Astrocyte of the spinal cord (primary cell): ENCODE measurements around the gene TSTD1.

Experiments used
- DNase-seq: peaks from one replicate; pipeline ENCODE4 v3.0.0; 2011; ENCODE audit warnings: low read depth, low spot score
- H3K4me3 ChIP-seq: 2 replicates; pipeline ENCODE4 v1.5.1; 2011; ENCODE audit warnings: low read depth, mild to moderate bottlenecking, low read length, moderate library complexity
- CTCF ChIP-seq: IDR thresholded peaks from 2 replicates; pipeline ENCODE4 v1.5.1; 2012; ENCODE audit warnings: low read depth, mild to moderate bottlenecking, low read length, inconsistent platforms
- in situ Hi-C: cut with HindIII; loops from 2 replicates; pipeline ENCODE4 v1.10.0; 2017; ENCODE audit warnings: low sequenced_read_pairs

Gene TSTD1

GRCh38 chr1:161006563-161006962, 32.2 kb downstream of the TSTD1 start:
- no peak for TF ChIP-seq CTCF
- in situ Hi-C loops: no loop called here
- no peak for DNase-seq
- H3K4me3 ChIP-seq: no peak overlapping the region

GRCh38 chr1:161001525-161001924, 37.2 kb downstream of the TSTD1 start:
- no peak overlapping the region for H3K4me3 ChIP-seq
- no peak for TF ChIP-seq CTCF
- in situ Hi-C loops: no loop called here
- DNase-seq: no peak

- no peak for TF ChIP-seq CTCF
- in situ Hi-C loops: no loop called here
- no peak for DNase-seq
Measured at GRCh38 chr1:161000736-161001480, 37.9 kb downstream of the TSTD1 start.

GRCh38 chr1:160999376-160999775, 39.4 kb downstream of the TSTD1 start:
- in situ Hi-C loops: no loop called here
- no peak for DNase-seq
- no peak overlapping the region for H3K4me3 ChIP-seq
- no peak for TF ChIP-seq CTCF

More at GRCh38 chr1:161000736-161001480, 37.9 kb downstream of the TSTD1 start:
- no peak overlapping the region for H3K4me3 ChIP-seq

GRCh38 chr1:160997323-160998038, 41.3 kb downstream of the TSTD1 start:
- no peak overlapping the region for H3K4me3 ChIP-seq
- in situ Hi-C loops: no loop called here
- TF ChIP-seq CTCF: peak; percentile 72
- peak; percentile 57 for DNase-seq

- H3K4me3 ChIP-seq: no peak overlapping the region
- TF ChIP-seq CTCF: no peak
- peak; percentile 25 for DNase-seq
- in situ Hi-C loops: no loop called here
Measured at GRCh38 chr1:160996178-160996577, 42.6 kb downstream of the TSTD1 start.
